ENCODE measurements around the gene PPIL4. TPM values are rescaled to one million over a fixed set of nuclear protein-coding genes. Genes with fewer than 3 reads are reported as not detected.

PPIL4 gene
- total and polyA plus RNA-seq, 10 of the 15 experiments (the other 5 are each of a cell fraction or from before 2014, with no cell fraction given): 8.0 to 28.4 (median 24.3) TPM

- SMC1A ChIA-PET (ENCODE audit: uncharacterized antibody, unreplicated experiment): interaction anchor here (0.8 to 2.3 kb wide), 8 partner anchors 18 to 432 kb away, joined by 3 to 12 read pairs (median 4); no protein-coding TSS in a partner anchor
- FAIRE-seq: no peak
- POLR2A ChIA-PET: interaction anchor here (0.6 to 1.5 kb wide), 6 partner anchors 90 to 437 kb away, joined by 3 to 4 read pairs (median 3); no protein-coding TSS in a partner anchor
- no peaks in the 10 kb centered on the region for H4K20me1 ChIP-seq (ENCODE audit: control insufficient read depth, insufficient read depth)
- H3K4me1 ChIP-seq (ENCODE audit: control insufficient read depth, insufficient read depth, low read length): peaks cover 28% of the 10 kb centered on the region
- in situ Hi-C loops (cut with MboI) (no loop called here), intact Hi-C loops (cut with micrococcal nuclease; ENCODE audit: unreplicated experiment) (no loop called here)
- no peaks in the 10 kb centered on the region for H3K9me3 ChIP-seq (replicated peaks; ENCODE audit: control insufficient read depth, insufficient read depth, low read length)
- H3K79me2 ChIP-seq (ENCODE audit: control insufficient read depth, insufficient read depth, low read length): peaks cover 70% of the 10 kb centered on the region
- RAD21 ChIA-PET (ENCODE audit: unreplicated experiment): interaction anchor here (0.6 to 1.1 kb wide), 9 partner anchors 20 to 454 kb away, joined by 3 to 5 read pairs (median 3); partner anchors contain the start of genes GINM1 and TAB2
- DNase-seq (ENCODE audit: low read depth, low spot score): no peak
- CTCF ChIA-PET: interaction anchor here (0.8 to 3.4 kb wide), 6 partner anchors 20 to 451 kb away, joined by 3 to 19 read pairs (median 4); no protein-coding TSS in a partner anchor
- 0% methylated on average over 11 of the region's 14 CpGs for WGBS (ENCODE audit: insufficient coverage, insufficient replicate concordance, low lambda C conversion rate, missing lambda C conversion rate)
- H3K27ac ChIP-seq (ENCODE audit: control insufficient read depth, insufficient read depth): peak overlapping the region; percentile 95
- H3K4me2 ChIP-seq (ENCODE audit: control insufficient read depth, insufficient read depth): peak overlapping the region; percentile 98
- H2AFZ ChIP-seq (ENCODE audit: control insufficient read depth, low read depth, low read length): peak overlapping the region; percentile 33
- H3K4me3 ChIP-seq: peak overlapping the region; percentile 90
- BruUV-seq (replicated peaks): TSS peak; percentile 75
- no peaks in the 10 kb centered on the region for H3K36me3 ChIP-seq (ENCODE audit: control insufficient read depth in 2 of 2, insufficient read depth in 2 of 2, low read length in 1 of 2)
- peak; percentile 43 for ATAC-seq
- peak overlapping the region; percentile 88 for H3K9ac ChIP-seq (ENCODE audit: control insufficient read depth, insufficient read depth, low read length)
- no peaks in the 10 kb centered on the region for H3K27me3 ChIP-seq (replicated peaks in 1 of 2; ENCODE audit: control insufficient read depth in 2 of 2, insufficient read depth in 2 of 2, low read length in 1 of 2)
- TF ChIP-seq IRF4 (IDR thresholded peaks at IDR 0.05; ENCODE audit: low read depth, low read length): no peak
- TF ChIP-seq ZBTB4 (CRISPR knock-in tag; IDR thresholded peaks at IDR 0.05): no peak
- TF ChIP-seq NRF1 (conservative IDR thresholded peaks at IDR 0.05; ENCODE audit: low read depth, low read length): no peak
- TF ChIP-seq ZNF687 (IDR thresholded peaks at IDR 0.05): peak; percentile 82
- no peak; the same call in 1 of the 2 replicates for TF ChIP-seq ZBED1 (IDR thresholded peaks at IDR 0.05; ENCODE audit: borderline replicate concordance)
- TF ChIP-seq MYB (IDR thresholded peaks at IDR 0.05; ENCODE audit: borderline replicate concordance, low read depth, low read length): no peak
- TF ChIP-seq ZNF207 (IDR thresholded peaks at IDR 0.05; ENCODE audit: borderline replicate concordance): no peak; the same call in 1 of the 2 replicates
- TF ChIP-seq, protein P1, sequence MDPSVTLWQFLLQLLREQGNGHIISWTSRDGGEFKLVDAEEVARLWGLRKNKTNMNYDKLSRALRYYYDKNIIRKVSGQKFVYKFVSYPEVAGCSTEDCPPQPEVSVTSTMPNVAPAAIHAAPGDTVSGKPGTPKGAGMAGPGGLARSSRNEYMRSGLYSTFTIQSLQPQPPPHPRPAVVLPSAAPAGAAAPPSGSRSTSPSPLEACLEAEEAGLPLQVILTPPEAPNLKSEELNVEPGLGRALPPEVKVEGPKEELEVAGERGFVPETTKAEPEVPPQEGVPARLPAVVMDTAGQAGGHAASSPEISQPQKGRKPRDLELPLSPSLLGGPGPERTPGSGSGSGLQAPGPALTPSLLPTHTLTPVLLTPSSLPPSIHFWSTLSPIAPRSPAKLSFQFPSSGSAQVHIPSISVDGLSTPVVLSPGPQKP (IDR thresholded peaks at IDR 0.05; ENCODE audit: low read depth, low read length): no peak
- no peak for TF ChIP-seq BCL11A (IDR thresholded peaks at IDR 0.05; ENCODE audit: low read depth, low read length)
- TF ChIP-seq, protein P2, sequence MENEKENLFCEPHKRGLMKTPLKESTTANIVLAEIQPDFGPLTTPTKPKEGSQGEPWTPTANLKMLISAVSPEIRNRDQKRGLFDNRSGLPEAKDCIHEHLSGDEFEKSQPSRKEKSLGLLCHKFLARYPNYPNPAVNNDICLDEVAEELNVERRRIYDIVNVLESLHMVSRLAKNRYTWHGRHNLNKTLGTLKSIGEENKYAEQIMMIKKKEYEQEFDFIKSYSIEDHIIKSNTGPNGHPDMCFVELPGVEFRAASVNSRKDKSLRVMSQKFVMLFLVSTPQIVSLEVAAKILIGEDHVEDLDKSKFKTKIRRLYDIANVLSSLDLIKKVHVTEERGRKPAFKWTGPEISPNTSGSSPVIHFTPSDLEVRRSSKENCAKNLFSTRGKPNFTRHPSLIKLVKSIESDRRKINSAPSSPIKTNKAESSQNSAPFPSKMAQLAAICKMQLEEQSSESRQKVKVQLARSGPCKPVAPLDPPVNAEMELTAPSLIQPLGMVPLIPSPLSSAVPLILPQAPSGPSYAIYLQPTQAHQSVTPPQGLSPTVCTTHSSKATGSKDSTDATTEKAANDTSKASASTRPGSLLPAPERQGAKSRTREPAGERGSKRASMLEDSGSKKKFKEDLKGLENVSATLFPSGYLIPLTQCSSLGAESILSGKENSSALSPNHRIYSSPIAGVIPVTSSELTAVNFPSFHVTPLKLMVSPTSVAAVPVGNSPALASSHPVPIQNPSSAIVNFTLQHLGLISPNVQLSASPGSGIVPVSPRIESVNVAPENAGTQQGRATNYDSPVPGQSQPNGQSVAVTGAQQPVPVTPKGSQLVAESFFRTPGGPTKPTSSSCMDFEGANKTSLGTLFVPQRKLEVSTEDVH (IDR thresholded peaks at IDR 0.05; ENCODE audit: low read depth, partially characterized antibody): no peak
- no peak for TF ChIP-seq NFIC (IDR thresholded peaks at IDR 0.05; ENCODE audit: low read depth, low read length)
Observed at GRCh38 chr6:149482545-149483333, 63.1 kb downstream of the PPIL4 start.
